ENCODE results near the gene C2CD2.

GRCh38 chr21:41894511-41894910 lies 59.3 kb downstream of the C2CD2 start:
- no peak for TF ChIP-seq POLR2AphosphoS5 (IDR thresholded peaks at IDR 0.05; ENCODE audit: low read depth, low read length)
- no peak for TF ChIP-seq POLR2A (IDR thresholded peaks at IDR 0.05; ENCODE audit: low read depth, low read length)
- TF ChIP-seq TAF1 (IDR thresholded peaks at IDR 0.05; ENCODE audit: low read depth, low read length), result no peak

Measured in GM12891 (cell line).